ENCODE measurements around the gene SYCE1.
"Not testable (repeated sequence)": the region's sequence is repeated elsewhere in the genome, so short reads cannot be mapped to it uniquely, and the experiment has no call there.

The SYCE1 gene

GRCh38 chr10:133557381-133557780, 8.0 kb downstream of the SYCE1 start:
- no peak for DNase-seq (ENCODE audit: low read depth, low spot score)

- DNase-seq (ENCODE audit: low read depth, low spot score), result no peak
Observed at GRCh38 chr10:133555521-133555920, 9.9 kb downstream of the SYCE1 start.

GRCh38 chr10:133554600-133554999, 10.8 kb downstream of the SYCE1 start:
- no peak for DNase-seq (ENCODE audit: low read depth, low spot score)

GRCh38 chr10:133544506-133544905, 20.9 kb downstream of the SYCE1 start:
- no peak for DNase-seq (ENCODE audit: low read depth, low spot score)

GRCh38 chr10:133541441-133541975, 23.9 kb downstream of the SYCE1 start:
- DNase-seq (ENCODE audit: low read depth, low spot score), result not testable (repeated sequence)

GRCh38 chr10:133537546-133538545, 27.5 kb downstream of the SYCE1 start:
- DNase-seq (ENCODE audit: low read depth, low spot score), result peak; percentile 7

- DNase-seq (ENCODE audit: low read depth, low spot score), result no peak
Observed at GRCh38 chr10:133536198-133536597, 29.2 kb downstream of the SYCE1 start.

- DNase-seq (ENCODE audit: low read depth, low spot score), result no peak
Observed at GRCh38 chr10:133534417-133534816, 31.0 kb downstream of the SYCE1 start.

- DNase-seq (ENCODE audit: low read depth, low spot score), result no peak
Observed at GRCh38 chr10:133532871-133533270, 32.5 kb downstream of the SYCE1 start.

GRCh38 chr10:133530506-133530905, 34.9 kb downstream of the SYCE1 start:
- no peak for DNase-seq (ENCODE audit: low read depth, low spot score)

- no peak for DNase-seq (ENCODE audit: low read depth, low spot score)
Observed at GRCh38 chr10:133529576-133529946, 35.8 kb downstream of the SYCE1 start.

- peak; percentile 14 for DNase-seq (ENCODE audit: low read depth, low spot score)
Observed at GRCh38 chr10:133528845-133529575, 36.4 kb downstream of the SYCE1 start.

GRCh38 chr10:133528296-133528844, 37.0 kb downstream of the SYCE1 start:
- peak; percentile 5 for DNase-seq (ENCODE audit: low read depth, low spot score)

GRCh38 chr10:133527771-133528271, 37.6 kb downstream of the SYCE1 start:
- peak; percentile 2 for DNase-seq (ENCODE audit: low read depth, low spot score)

- DNase-seq (ENCODE audit: low read depth, low spot score), result no peak
Observed at GRCh38 chr10:133526957-133527588, 38.3 kb downstream of the SYCE1 start, which contains the start of gene CYP2E1. Gene CYP2E1 (plus strand): TSS chr10:133527363. CDS start chr10:133527396, 33 bp downstream.

- DNase-seq (ENCODE audit: low read depth, low spot score), result no peak
Observed at GRCh38 chr10:133525444-133525843, 39.9 kb downstream of the SYCE1 start.

GRCh38 chr10:133523631-133524203, 41.7 kb downstream of the SYCE1 start:
- DNase-seq (ENCODE audit: low read depth, low spot score), result no peak

GRCh38 chr10:133520193-133520738, 45.1 kb downstream of the SYCE1 start:
- DNase-seq (ENCODE audit: low read depth, low spot score), result peak; percentile 70

- not testable (repeated sequence) for DNase-seq (ENCODE audit: low read depth, low spot score)
Observed at GRCh38 chr10:133518517-133518916, 46.9 kb downstream of the SYCE1 start.

GRCh38 chr10:133516057-133516456, 49.3 kb downstream of the SYCE1 start:
- no peak for DNase-seq (ENCODE audit: low read depth, low spot score)

All from astrocyte of the hippocampus (primary cell).